Calu3 (cell line): ENCODE results near the gene TLL1. TPM values are rescaled to one million over a fixed set of nuclear protein-coding genes. Genes with fewer than 3 reads are reported as not detected.

ENCODE experiments used
- BruUV-seq: library from RNA; stranded (reverse); fragments of 400-500 nt; replicated peaks from 2 replicates; lab custom pipeline; 2021; lab: Mats Ljungman, UMichigan
- CTCF ChIA-PET: fragments of 300-600 bp; sonication (Branson Sonifier 250); formaldehyde crosslinking; loops from one replicate; lab custom pipeline; 2022; ENCODE audit warnings: antibody characterized with exemption; lab: Charles Lee
- DNase-seq: peaks from one replicate; pipeline ENCODE4 v3.0.0; 2022
- H3K27ac Mint-ChIP-seq: one replicate; pipeline ENCODE4 v1.8.0; 2022; ENCODE audit warnings: mixed read lengths; ENCODE audit not compliant: unreplicated experiment
- H3K27me3 Mint-ChIP-seq: one replicate; pipeline ENCODE4 v1.8.0; 2022; ENCODE audit warnings: mixed read lengths; ENCODE audit not compliant: unreplicated experiment
- H3K36me3 Mint-ChIP-seq: one replicate; pipeline ENCODE4 v1.8.0; 2022; ENCODE audit warnings: mild to moderate bottlenecking, moderate library complexity, mixed read lengths; ENCODE audit not compliant: insufficient read depth, unreplicated experiment
- H3K4me1 Mint-ChIP-seq: one replicate; pipeline ENCODE4 v1.8.0; 2022; ENCODE audit warnings: mild to moderate bottlenecking, low read depth, mixed read lengths; ENCODE audit not compliant: unreplicated experiment
- H3K4me3 Mint-ChIP-seq: one replicate; pipeline ENCODE4 v1.8.0; 2022; ENCODE audit warnings: mild to moderate bottlenecking, low read depth, moderate library complexity, mixed read lengths; ENCODE audit not compliant: unreplicated experiment
- H3K9me3 Mint-ChIP-seq: one replicate; pipeline ENCODE4 v1.8.0; 2022; ENCODE audit warnings: low read depth, mixed read lengths; ENCODE audit not compliant: unreplicated experiment
- CTCF ChIP-seq: fragments of 200-600 bp; IDR thresholded peaks from one replicate; pipeline ENCODE4 v1.8.0; 2022; ENCODE audit warnings: antibody characterized with exemption; ENCODE audit not compliant: unreplicated experiment
- intact Hi-C: fragments of 100-400 bp; cut with micrococcal nuclease; formaldehyde crosslinking; loops from one replicate; pipeline ENCODE4 v1.10.0; 2022; ENCODE audit not compliant: unreplicated experiment
- total RNA-seq: library from RNA; stranded (reverse); gene quantifications from 2 replicates; pipeline ENCODE4 v1.2.3, GENCODE V29; 2022

TLL1 gene
- total RNA-seq, 1 experiment from 2014 or later = not detected

- no peak for DNase-seq
- Mint-ChIP-seq H3K27ac (no peak overlapping the region), H3K27me3 (no peaks in the 10 kb centered on the region), H3K4me1 (no peaks in the 10 kb centered on the region), H3K4me3 (no peak overlapping the region), H3K9me3 (peaks cover under 1% of the 10 kb centered on the region), H3K36me3 (no peaks in the 10 kb centered on the region)
- CTCF ChIA-PET = no interaction called here
- no peak for TF ChIP-seq CTCF
- intact Hi-C loops = no loop called here
- no TSS peak for BruUV-seq
Measured at GRCh38 chr4:166078383-166078782, 205.3 kb downstream of the TLL1 start.

GRCh38 chr4:166078955-166079354 lies 205.9 kb downstream of the TLL1 start:
- no peaks in the 10 kb centered on the region for H3K36me3 Mint-ChIP-seq
- no TSS peak for BruUV-seq
- CTCF ChIA-PET = no interaction called here

GRCh38 chr4:166087569-166087968 lies 214.5 kb downstream of the TLL1 start:
- Mint-ChIP-seq H3K4me3 (no peak overlapping the region), H3K27me3 (no peaks in the 10 kb centered on the region), H3K4me1 (peaks cover under 1% of the 10 kb centered on the region), H3K36me3 (no peaks in the 10 kb centered on the region), H3K27ac (no peak overlapping the region), H3K9me3 (peaks cover 3% of the 10 kb centered on the region)
- intact Hi-C loops = no loop called here
- CTCF ChIA-PET = no interaction called here
- no peak for TF ChIP-seq CTCF
- BruUV-seq = no TSS peak
- DNase-seq = no peak

More at GRCh38 chr4:166078955-166079354, 205.9 kb downstream of the TLL1 start:
- TF ChIP-seq CTCF = no peak
- Mint-ChIP-seq H3K27me3 (no peaks in the 10 kb centered on the region), H3K4me3 (no peak overlapping the region), H3K4me1 (no peaks in the 10 kb centered on the region), H3K27ac (no peak overlapping the region), H3K9me3 (peaks cover 3% of the 10 kb centered on the region)
- DNase-seq = no peak
- intact Hi-C loops = no loop called here

- no peak overlapping the region for H3K4me3 Mint-ChIP-seq
- no peak overlapping the region for H3K27ac Mint-ChIP-seq
- no peak for TF ChIP-seq CTCF
- no peaks in the 10 kb centered on the region for H3K36me3 Mint-ChIP-seq
- no TSS peak for BruUV-seq
- intact Hi-C loops = no loop called here
- no peak for DNase-seq
- no peaks in the 10 kb centered on the region for H3K9me3 Mint-ChIP-seq
- no peaks in the 10 kb centered on the region for H3K27me3 Mint-ChIP-seq
- CTCF ChIA-PET = no interaction called here
- peaks cover 11% of the 10 kb centered on the region for H3K4me1 Mint-ChIP-seq
Measured at GRCh38 chr4:166088576-166088975, 215.5 kb downstream of the TLL1 start.
